Neural cell (in vitro differentiated cells): ENCODE results near the gene NFYB. TPM values are rescaled to one million over a fixed set of nuclear protein-coding genes. Genes with fewer than 3 reads are reported as not detected.
"Not testable (repeated sequence)": the region's sequence is repeated elsewhere in the genome, so short reads cannot be mapped to it uniquely, and the experiment has no call there.

ENCODE experiments used
- H2AFZ ChIP-seq: fragments of 200-600, 300-800 bp; sonication (generic), shearing (Covaris generic); 2 replicates; pipeline ENCODE4 v1.6.0; 2014; ENCODE audit warnings: low read depth, mild to moderate bottlenecking, antibody characterized with exemption, low read length, moderate library complexity
- H3F3A ChIP-seq: fragments of 200-600 bp; shearing (Covaris generic); 2 replicates; pipeline ENCODE4 v1.6.1; 2016; ENCODE audit warnings: mild to moderate bottlenecking, moderate library complexity, mixed read lengths, antibody characterized with exemption, low read length; ENCODE audit not compliant: insufficient read depth, poor library complexity, severe bottlenecking
- H3K27ac ChIP-seq: fragments of 200-600, 300-800 bp; sonication (generic), shearing (Covaris generic); 2 replicates; pipeline ENCODE4 v1.5.1; 2014; ENCODE audit warnings: mild to moderate bottlenecking, low read length, moderate library complexity
- H3K27me3 ChIP-seq: fragments of 300-800, 200-600 bp; sonication (generic), shearing (Covaris generic); 2 replicates; pipeline ENCODE4 v1.6.0; 2014; ENCODE audit warnings: mild to moderate bottlenecking, low read depth, low read length, moderate library complexity; ENCODE audit not compliant: insufficient read depth
- H3K36me3 ChIP-seq: fragments of 300-800, 200-600 bp; sonication (generic), shearing (Covaris generic); 2 replicates; pipeline ENCODE4 v1.5.1; 2014; ENCODE audit warnings: mild to moderate bottlenecking, antibody characterized with exemption, low read length, moderate library complexity; ENCODE audit not compliant: insufficient read depth
- H3K4me2 ChIP-seq: fragments of 300-800, 200-600 bp; sonication (generic), shearing (Covaris generic); 2 replicates; pipeline ENCODE4 v1.6.0; 2014; ENCODE audit warnings: mild to moderate bottlenecking, low read length
- H3K4me3 ChIP-seq: fragments of 300-800, 200-600 bp; sonication (generic), shearing (Covaris generic); 2 replicates; pipeline ENCODE4 v1.5.1; 2014; ENCODE audit warnings: mild to moderate bottlenecking, low read length, moderate library complexity
- H3K79me2 ChIP-seq: fragments of 200-600 bp; shearing (Covaris generic); replicated peaks from 2 replicates; pipeline ENCODE4 v1.6.0; 2014; ENCODE audit warnings: mild to moderate bottlenecking, low read length, moderate library complexity; ENCODE audit not compliant: insufficient read depth
- H3K9ac ChIP-seq: fragments of 300-800, 200-600 bp; sonication (generic), shearing (Covaris generic); 2 replicates; pipeline ENCODE4 v1.6.1; 2016; ENCODE audit warnings: mild to moderate bottlenecking, low read length, mixed read lengths
- H3K9me2 ChIP-seq: fragments of 200-600 bp; shearing (Covaris generic); 2 replicates; pipeline ENCODE4 v1.6.1; 2016; ENCODE audit warnings: mild to moderate bottlenecking, low read length, mixed read lengths; ENCODE audit not compliant: insufficient read depth
- H3K9me3 ChIP-seq: fragments of 200-600, 300-800 bp; sonication (generic), shearing (Covaris generic); 2 replicates; pipeline ENCODE4 v1.6.1; 2016; ENCODE audit warnings: mild to moderate bottlenecking, mixed run types, low read length, moderate library complexity, mixed read lengths
- H4K20me1 ChIP-seq: fragments of 200-600 bp; shearing (Covaris generic); 2 replicates; pipeline ENCODE4 v1.6.1; 2016; ENCODE audit warnings: mild to moderate bottlenecking, mixed run types; ENCODE audit not compliant: insufficient read depth
- CTCF ChIP-seq: fragments of 450-650 bp; IDR thresholded peaks from 2 replicates; pipeline ENCODE4 v1.5.1; 2014; ENCODE audit warnings: antibody characterized with exemption, mild to moderate bottlenecking, moderate library complexity; ENCODE audit not compliant: poor library complexity, severe bottlenecking
- EP300 ChIP-seq: fragments of 450-650 bp; conservative IDR thresholded peaks from 2 replicates; pipeline ENCODE4 v1.6.1; 2014; ENCODE audit warnings: antibody characterized with exemption, mild to moderate bottlenecking, moderate library complexity; ENCODE audit not compliant: poor library complexity, severe bottlenecking
- EZH2 ChIP-seq: fragments of 200-600, 300-800 bp; shearing (Covaris generic), sonication (generic); IDR thresholded peaks from 2 replicates; pipeline ENCODE4 v1.6.1; 2014; ENCODE audit warnings: antibody characterized with exemption, low read length, borderline replicate concordance, mild to moderate bottlenecking; ENCODE audit not compliant: insufficient read depth, poor library complexity, severe bottlenecking
- MXI1 ChIP-seq: fragments of 450-650 bp; conservative IDR thresholded peaks from 2 replicates; pipeline ENCODE4 v1.6.1; 2014; ENCODE audit warnings: antibody characterized with exemption, mild to moderate bottlenecking; ENCODE audit not compliant: poor library complexity, severe bottlenecking
- POLR2AphosphoS5 ChIP-seq: IDR thresholded peaks from 2 replicates; pipeline ENCODE4 v1.6.1; 2012
- RAD21 ChIP-seq: fragments of 450-650 bp; conservative IDR thresholded peaks from 2 replicates; pipeline ENCODE4 v1.6.1; 2014; ENCODE audit warnings: antibody characterized with exemption, mild to moderate bottlenecking, moderate library complexity
- REST ChIP-seq: IDR thresholded peaks from 2 replicates; pipeline ENCODE4 v1.6.1; 2012; ENCODE audit warnings: borderline replicate concordance
- SMC3 ChIP-seq: fragments of 450-650 bp; conservative IDR thresholded peaks from 2 replicates; pipeline ENCODE4 v1.6.1; 2014; ENCODE audit warnings: antibody characterized with exemption, mild to moderate bottlenecking, moderate library complexity; ENCODE audit not compliant: poor library complexity
- TAF1 ChIP-seq: IDR thresholded peaks from 2 replicates; pipeline ENCODE4 v1.6.1; 2012; ENCODE audit warnings: low read depth
- polyA plus RNA-seq: library from polyadenylated mRNA; depleted of rRNA; stranded (reverse); fragments of >200 nt; gene quantifications from 2 replicates; pipeline ENCODE4 v1.2.3, GENCODE V29; 2014

The NFYB gene
- polyA plus RNA-seq, 1 donor from 2014 or later, result 60.8 TPM

- no peaks in the 10 kb centered on the region for H3K27me3 ChIP-seq
- no peak overlapping the region for H3K27ac ChIP-seq
- no peaks in the 10 kb centered on the region for H3K79me2 ChIP-seq
- H2AFZ ChIP-seq, result no peak overlapping the region
- H3F3A ChIP-seq, result no peaks in the 10 kb centered on the region
- H3K4me2 ChIP-seq, result no peak overlapping the region
- no peaks in the 10 kb centered on the region for H3K9me2 ChIP-seq
- H4K20me1 ChIP-seq, result no peaks in the 10 kb centered on the region
- TF ChIP-seq SMC3 (no peak), REST (no peak), EZH2 (no peak), MXI1 (no peak), POLR2AphosphoS5 (no peak), CTCF (no peak), RAD21 (no peak), EP300 (no peak), TAF1 (no peak)
- no peaks in the 10 kb centered on the region for H3K9me3 ChIP-seq
- no peaks in the 10 kb centered on the region for H3K36me3 ChIP-seq
- H3K4me3 ChIP-seq, result no peak overlapping the region
- no peak overlapping the region for H3K9ac ChIP-seq
These were observed 22.4 kb downstream of the NFYB start for GRCh38 chr12:104115587-104115975.

GRCh38 chr12:104114834-104115586 is 23.0 kb downstream of the NFYB start:
- not testable (repeated sequence) for H3K27me3 ChIP-seq, H2AFZ ChIP-seq, H3K9ac ChIP-seq

More at GRCh38 chr12:104114834-104115586, 23.0 kb downstream of the NFYB start:
- not testable (repeated sequence) for H3K4me2 ChIP-seq, H3K9me2 ChIP-seq, H3K9me3 ChIP-seq, H3K27ac ChIP-seq, H4K20me1 ChIP-seq, H3K79me2 ChIP-seq, H3F3A ChIP-seq, H3K4me3 ChIP-seq, H3K36me3 ChIP-seq
